ENCODE measurements around the gene C5orf15. TPM values are rescaled to one million over a fixed set of nuclear protein-coding genes. Genes with fewer than 3 reads are reported as not detected.

Gene C5orf15
- total RNA-seq, 3 donors from 2014 or later: 24.5 to 38.3 (median 26.8) TPM

- no peak for TF ChIP-seq CTCF (IDR thresholded peaks at IDR 0.05)
- intact Hi-C loops (cut with DNase I, micrococcal nuclease): no loop called here
- H3K4me3 ChIP-seq: peak within 1 kb of the TSS; percentile 95
- ATAC-seq (peak; percentile 92), DNase-seq (peak; percentile 78 to 91 (median 86))
- H3K36me3 ChIP-seq (ENCODE audit: low read depth): no peaks in the 10 kb centered on the region
- H3K4me1 ChIP-seq (ENCODE audit: low read depth): peaks cover 32% of the 10 kb centered on the region
- no peaks in the 10 kb centered on the region for H3K9me3 ChIP-seq
Observed at GRCh38 chr5:134004626-134005416, 36.4 kb upstream of the C5orf15 start, which contains the start of gene VDAC1. VDAC1 (minus strand) TSS chr5:134004975; CDS start chr5:133993012, 11,963 bp downstream.

GRCh38 chr5:134003817-134004625, 35.6 kb upstream of the C5orf15 start:
- ATAC-seq: peak; percentile 51

DNA sequence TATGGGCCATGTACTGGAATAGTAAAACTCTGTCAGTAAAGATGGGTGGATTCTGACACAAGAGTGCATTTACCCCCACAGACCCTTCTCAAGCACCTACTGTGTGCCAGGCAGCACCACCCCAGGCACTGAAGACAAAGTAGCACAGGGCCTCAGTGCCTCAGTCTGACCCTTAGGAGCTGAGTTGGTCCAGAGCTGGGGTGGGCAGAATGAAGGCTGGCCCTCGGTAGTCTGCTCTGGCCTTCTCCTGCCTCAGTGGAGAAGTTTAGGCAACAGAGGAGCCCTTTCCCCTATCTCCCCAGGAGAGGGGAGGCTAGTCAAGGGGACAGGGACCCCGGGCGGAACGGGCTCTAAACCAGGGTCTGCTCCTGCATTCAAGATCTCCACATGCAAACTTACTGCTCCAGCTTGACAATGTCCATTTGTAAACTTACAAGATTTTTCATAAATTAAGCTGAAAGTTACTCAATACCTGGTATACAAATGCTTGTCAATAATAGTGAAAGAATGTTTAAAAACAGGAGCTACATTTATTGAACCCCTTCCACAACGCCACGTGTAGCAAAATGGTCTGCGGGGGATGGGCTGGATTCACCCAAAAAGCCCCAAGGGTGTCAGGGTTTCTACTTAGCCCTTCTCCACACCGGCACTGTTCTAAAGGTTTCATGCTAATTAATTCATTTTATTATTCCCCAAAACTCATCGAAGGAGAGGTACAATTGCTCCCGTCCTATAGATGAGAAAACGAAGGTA, 34.8 kb upstream of the C5orf15 start:
- no peaks in the 10 kb centered on the region for H3K36me3 ChIP-seq (ENCODE audit: low read depth)
- intact Hi-C loops (cut with DNase I, micrococcal nuclease): no loop called here
- peak overlapping the region; percentile 95 for H3K4me3 ChIP-seq
- no peak for TF ChIP-seq CTCF (IDR thresholded peaks at IDR 0.05)
- peaks cover 32% of the 10 kb centered on the region for H3K4me1 ChIP-seq (ENCODE audit: low read depth)
- no peaks in the 10 kb centered on the region for H3K9me3 ChIP-seq
- ATAC-seq: no peak
- DNase-seq: no peak

More at GRCh38 chr5:134003817-134004625, 35.6 kb upstream of the C5orf15 start:
- intact Hi-C loops (cut with DNase I, micrococcal nuclease): no loop called here
- H3K4me3 ChIP-seq: peak overlapping the region; percentile 95
- H3K4me1 ChIP-seq (ENCODE audit: low read depth): peaks cover 32% of the 10 kb centered on the region
- TF ChIP-seq CTCF (IDR thresholded peaks at IDR 0.05): no peak
- peak; percentile 66 to 82 (median 76) for DNase-seq
- no peaks in the 10 kb centered on the region for H3K36me3 ChIP-seq (ENCODE audit: low read depth)
- H3K9me3 ChIP-seq: no peaks in the 10 kb centered on the region

- H3K9me3 ChIP-seq: no peaks in the 10 kb centered on the region
- H3K36me3 ChIP-seq (ENCODE audit: low read depth): no peaks in the 10 kb centered on the region
- peaks cover 32% of the 10 kb centered on the region for H3K4me1 ChIP-seq (ENCODE audit: low read depth)
- intact Hi-C loops (cut with DNase I, micrococcal nuclease): no loop called here
- ATAC-seq (no peak), DNase-seq (no peak)
- no peak for TF ChIP-seq CTCF (IDR thresholded peaks at IDR 0.05)
- no peak overlapping the region for H3K4me3 ChIP-seq
Observed at GRCh38 chr5:134001938-134002731, 33.7 kb upstream of the C5orf15 start.
